Measurements from ENCODE around the gene MRPS25. TPM values are rescaled to one million over a fixed set of nuclear protein-coding genes. Genes with fewer than 3 reads are reported as not detected.

MRPS25 gene
- total and polyA plus RNA-seq, 9 of the 15 experiments (the other 6 are each of a cell fraction or from before 2014, with no cell fraction given): 34.3 to 129 (median 78.2) TPM

GRCh38 chr3:15033103-15033502 is 32.0 kb downstream of the MRPS25 start:
- no peaks in the 10 kb centered on the region for H3K4me1 ChIP-seq (replicated peaks in 1 of 2; ENCODE audit: control insufficient read depth in 2 of 2, insufficient read depth in 2 of 2, low read length in 2 of 2)
- no peaks in the 10 kb centered on the region for H3K79me2 ChIP-seq (ENCODE audit: control insufficient read depth, insufficient read depth, low read length)
- no peak for FAIRE-seq
- no peak overlapping the region for H3K4me3 ChIP-seq
- in situ Hi-C loops (cut with MboI) (no loop called here), intact Hi-C loops (cut with micrococcal nuclease) (no loop called here)
- BruUV-seq (replicated peaks): no TSS peak
- H3K36me3 ChIP-seq (ENCODE audit: control insufficient read depth, insufficient read depth, low read length): peaks cover 81% of the 10 kb centered on the region
- ATAC-seq: no peak
- DNase-seq (ENCODE audit: extremely low read depth in 1 of 4, low spot score in 3 of 4): no peak
- H3K27me3 ChIP-seq (ENCODE audit: control insufficient read depth in 2 of 2, insufficient read depth in 2 of 2, low read length in 2 of 2): no peaks in the 10 kb centered on the region
- no peak overlapping the region for H3K4me2 ChIP-seq (ENCODE audit: insufficient read depth, low read length)
- no peaks in the 10 kb centered on the region for H3K9me3 ChIP-seq (replicated peaks; ENCODE audit: control insufficient read depth, insufficient read depth, low read depth, low read length)
- H3K9ac ChIP-seq (ENCODE audit: insufficient read depth in 1 of 2, low read depth in 2 of 2, low read length in 2 of 2): no peak overlapping the region
- H3K27ac ChIP-seq (ENCODE audit: extremely low read depth, low read depth, low read length): no peak overlapping the region
- H3K9me1 ChIP-seq (ENCODE audit: control insufficient read depth, insufficient read depth, low read length): no peaks in the 10 kb centered on the region
- 91% methylated on average over 3 of the region's 3 CpGs for WGBS (ENCODE audit: insufficient coverage, low coverage, missing lambda C conversion rate)
- POLR2A ChIA-PET: no interaction called here
- CTCF ChIA-PET (ENCODE audit: low intra/inter-chr PET ratio): interaction anchor here (0.5 kb wide), 1 partner anchor 22 kb away, joined by 3 read pairs; no protein-coding TSS in a partner anchor
- no peak overlapping the region for H2AFZ ChIP-seq (ENCODE audit: low read depth, low read length)
- H4K20me1 ChIP-seq (replicated peaks; ENCODE audit: control insufficient read depth, insufficient read depth, low read length): no peaks in the 10 kb centered on the region
- TF ChIP-seq HNRNPH1 (optimal IDR thresholded peaks at IDR 0.05; ENCODE audit: low read depth, low read length) (no peak), BCOR (IDR thresholded peaks at IDR 0.05) (0 out of 2 replicates have a peak, but pooled peaks have one; percentile 9), CBFA2T3 (IDR thresholded peaks at IDR 0.05) (no peak), ELF1 (tag; IDR thresholded peaks at IDR 0.05) (no peak), XRCC3 (IDR thresholded peaks at IDR 0.05) (no peak), MCM7 (IDR thresholded peaks at IDR 0.05) (no peak), NFIC (IDR thresholded peaks at IDR 0.05) (no peak), ZC3H8 (IDR thresholded peaks at IDR 0.05) (no peak), ZFP36 (IDR thresholded peaks at IDR 0.05; ENCODE audit: low read depth, low read length, partially characterized antibody) (peak; percentile 61), POLR2A (conservative IDR thresholded peaks at IDR 0.05) (no peak), STAT5A (IDR thresholded peaks at IDR 0.05; ENCODE audit: borderline replicate concordance, low read length) (no peak), ERF (CRISPR knock-in tag; IDR thresholded peaks at IDR 0.05) (no peak), SUPT5H (IDR thresholded peaks at IDR 0.05) (peak; percentile 20; the same call in 1 of the 2 replicates), ZNF639 (CRISPR knock-in tag; conservative IDR thresholded peaks at IDR 0.05 in 1 of 2, IDR thresholded peaks at IDR 0.05 in 1 of 2) (no peak), TAF7 (tag; IDR thresholded peaks at IDR 0.05) (no peak), KLF13 (tag; IDR thresholded peaks at IDR 0.05; ENCODE audit: borderline replicate concordance, low read depth) (no peak)
- TF ChIP-seq, protein P1, sequence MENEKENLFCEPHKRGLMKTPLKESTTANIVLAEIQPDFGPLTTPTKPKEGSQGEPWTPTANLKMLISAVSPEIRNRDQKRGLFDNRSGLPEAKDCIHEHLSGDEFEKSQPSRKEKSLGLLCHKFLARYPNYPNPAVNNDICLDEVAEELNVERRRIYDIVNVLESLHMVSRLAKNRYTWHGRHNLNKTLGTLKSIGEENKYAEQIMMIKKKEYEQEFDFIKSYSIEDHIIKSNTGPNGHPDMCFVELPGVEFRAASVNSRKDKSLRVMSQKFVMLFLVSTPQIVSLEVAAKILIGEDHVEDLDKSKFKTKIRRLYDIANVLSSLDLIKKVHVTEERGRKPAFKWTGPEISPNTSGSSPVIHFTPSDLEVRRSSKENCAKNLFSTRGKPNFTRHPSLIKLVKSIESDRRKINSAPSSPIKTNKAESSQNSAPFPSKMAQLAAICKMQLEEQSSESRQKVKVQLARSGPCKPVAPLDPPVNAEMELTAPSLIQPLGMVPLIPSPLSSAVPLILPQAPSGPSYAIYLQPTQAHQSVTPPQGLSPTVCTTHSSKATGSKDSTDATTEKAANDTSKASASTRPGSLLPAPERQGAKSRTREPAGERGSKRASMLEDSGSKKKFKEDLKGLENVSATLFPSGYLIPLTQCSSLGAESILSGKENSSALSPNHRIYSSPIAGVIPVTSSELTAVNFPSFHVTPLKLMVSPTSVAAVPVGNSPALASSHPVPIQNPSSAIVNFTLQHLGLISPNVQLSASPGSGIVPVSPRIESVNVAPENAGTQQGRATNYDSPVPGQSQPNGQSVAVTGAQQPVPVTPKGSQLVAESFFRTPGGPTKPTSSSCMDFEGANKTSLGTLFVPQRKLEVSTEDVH (IDR thresholded peaks at IDR 0.05; ENCODE audit: low read depth, partially characterized antibody): no peak
- TF ChIP-seq, protein P2, sequence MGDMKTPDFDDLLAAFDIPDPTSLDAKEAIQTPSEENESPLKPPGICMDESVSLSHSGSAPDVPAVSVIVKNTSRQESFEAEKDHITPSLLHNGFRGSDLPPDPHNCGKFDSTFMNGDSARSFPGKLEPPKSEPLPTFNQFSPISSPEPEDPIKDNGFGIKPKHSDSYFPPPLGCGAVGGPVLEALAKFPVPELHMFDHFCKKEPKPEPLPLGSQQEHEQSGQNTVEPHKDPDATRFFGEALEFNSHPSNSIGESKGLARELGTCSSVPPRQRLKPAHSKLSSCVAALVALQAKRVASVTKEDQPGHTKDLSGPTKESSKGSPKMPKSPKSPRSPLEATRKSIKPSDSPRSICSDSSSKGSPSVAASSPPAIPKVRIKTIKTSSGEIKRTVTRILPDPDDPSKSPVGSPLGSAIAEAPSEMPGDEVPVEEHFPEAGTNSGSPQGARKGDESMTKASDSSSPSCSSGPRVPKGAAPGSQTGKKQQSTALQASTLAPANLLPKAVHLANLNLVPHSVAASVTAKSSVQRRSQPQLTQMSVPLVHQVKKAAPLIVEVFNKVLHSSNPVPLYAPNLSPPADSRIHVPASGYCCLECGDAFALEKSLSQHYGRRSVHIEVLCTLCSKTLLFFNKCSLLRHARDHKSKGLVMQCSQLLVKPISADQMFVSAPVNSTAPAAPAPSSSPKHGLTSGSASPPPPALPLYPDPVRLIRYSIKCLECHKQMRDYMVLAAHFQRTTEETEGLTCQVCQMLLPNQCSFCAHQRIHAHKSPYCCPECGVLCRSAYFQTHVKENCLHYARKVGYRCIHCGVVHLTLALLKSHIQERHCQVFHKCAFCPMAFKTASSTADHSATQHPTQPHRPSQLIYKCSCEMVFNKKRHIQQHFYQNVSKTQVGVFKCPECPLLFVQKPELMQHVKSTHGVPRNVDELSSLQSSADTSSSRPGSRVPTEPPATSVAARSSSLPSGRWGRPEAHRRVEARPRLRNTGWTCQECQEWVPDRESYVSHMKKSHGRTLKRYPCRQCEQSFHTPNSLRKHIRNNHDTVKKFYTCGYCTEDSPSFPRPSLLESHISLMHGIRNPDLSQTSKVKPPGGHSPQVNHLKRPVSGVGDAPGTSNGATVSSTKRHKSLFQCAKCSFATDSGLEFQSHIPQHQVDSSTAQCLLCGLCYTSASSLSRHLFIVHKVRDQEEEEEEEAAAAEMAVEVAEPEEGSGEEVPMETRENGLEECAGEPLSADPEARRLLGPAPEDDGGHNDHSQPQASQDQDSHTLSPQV (IDR thresholded peaks at IDR 0.05): no peak

Measured in K562 (cell line).